Caco-2 (cell line): ENCODE data around the gene TFPT. TPM values are rescaled to one million over a fixed set of nuclear protein-coding genes. Genes with fewer than 3 reads are reported as not detected.

Experiments
- BruUV-seq: library from RNA; stranded (reverse); fragments of 400-500 nt; replicated peaks from 2 replicates; lab custom pipeline; 2021; lab: Mats Ljungman, UMichigan
- CTCF ChIA-PET: fragments of 300-600 bp; sonication (Branson Sonifier 250); formaldehyde crosslinking; loops from one replicate; lab custom pipeline; 2022; ENCODE audit warnings: antibody characterized with exemption; lab: Charles Lee
- POLR2A ChIA-PET: fragments of 300-600 bp; sonication (Branson Sonifier 250); formaldehyde crosslinking; loops from one replicate; lab custom pipeline; 2022; ENCODE audit warnings: antibody characterized with exemption; lab: Charles Lee
- DNase-seq, 2 experiments: peaks; one replicate each; pipeline versions ENCODE4 v3.0.0 to v3.0.0-alpha.2; 2020 to 2022
- H3K27me3 ChIP-seq: replicated peaks from 2 replicates; pipeline ENCODE4 v1.6.0; 2011; ENCODE audit warnings: low read length; ENCODE audit not compliant: control insufficient read depth, insufficient read depth
- H3K36me3 ChIP-seq: 2 replicates; pipeline ENCODE4 v1.5.1; 2011; ENCODE audit warnings: low read length; ENCODE audit not compliant: control insufficient read depth, insufficient read depth
- H3K4me1 ChIP-seq: fragments of 250-450 bp; sonication (Bioruptor Pico); 2 replicates; pipeline ENCODE4 v1.5.1; 2020; ENCODE audit warnings: mild to moderate bottlenecking
- H3K4me3 ChIP-seq: 2 replicates; pipeline ENCODE4 v1.5.1; 2011; ENCODE audit warnings: low read depth, mild to moderate bottlenecking, control low read depth, low read length
- H3K9me3 ChIP-seq: fragments of 250-450 bp; sonication (Bioruptor Pico); 2 replicates; pipeline ENCODE4 v1.5.1; 2020; ENCODE audit warnings: mild to moderate bottlenecking, moderate library complexity
- H3K27ac Mint-ChIP-seq: one replicate; pipeline ENCODE4 v1.8.0; 2022; ENCODE audit warnings: mixed read lengths; ENCODE audit not compliant: unreplicated experiment
- H3K27me3 Mint-ChIP-seq: one replicate; pipeline ENCODE4 v1.8.0; 2022; ENCODE audit warnings: mixed read lengths; ENCODE audit not compliant: insufficient read depth, unreplicated experiment
- H3K36me3 Mint-ChIP-seq: one replicate; pipeline ENCODE4 v1.8.0; 2022; ENCODE audit warnings: mild to moderate bottlenecking, mixed read lengths; ENCODE audit not compliant: insufficient read depth, unreplicated experiment
- H3K4me1 Mint-ChIP-seq: one replicate; pipeline ENCODE4 v1.8.0; 2022; ENCODE audit warnings: low read depth, mixed read lengths; ENCODE audit not compliant: unreplicated experiment
- H3K4me3 Mint-ChIP-seq: one replicate; pipeline ENCODE4 v1.8.0; 2022; ENCODE audit warnings: mild to moderate bottlenecking, moderate library complexity, mixed read lengths; ENCODE audit not compliant: unreplicated experiment
- H3K9me3 Mint-ChIP-seq: one replicate; pipeline ENCODE4 v1.8.0; 2022; ENCODE audit warnings: mixed read lengths; ENCODE audit not compliant: unreplicated experiment
- intact Hi-C: fragments of 100-400 bp; cut with micrococcal nuclease; formaldehyde crosslinking; loops from one replicate; pipeline ENCODE4 v1.10.0; 2022; ENCODE audit not compliant: unreplicated experiment
- total RNA-seq: library from RNA; stranded (reverse); gene quantifications from 2 replicates; pipeline ENCODE4 v1.2.3, GENCODE V29; 2022
- TF ChIP-seq, protein P1 (sequence below), 2 experiments: fragments of 200-600 bp in 1 of 2; IDR thresholded peaks; 1 replicate in 1 of 2; 2 replicates in 1 of 2; pipeline versions ENCODE4 v1.5.1 to v1.8.0; 2011 to 2022; ENCODE audit warnings: antibody characterized with exemption in 1 of 2, control low read depth in 1 of 2, inconsistent platforms in 1 of 2, low read depth in 1 of 2, low read length in 1 of 2, mild to moderate bottlenecking in 1 of 2, moderate library complexity in 1 of 2; ENCODE audit not compliant: insufficient read depth in 1 of 2, severe bottlenecking in 1 of 2, unreplicated experiment in 1 of 2

The TFPT gene
- total RNA-seq, 1 experiment from 2014 or later, result 23.0 TPM

DNA sequence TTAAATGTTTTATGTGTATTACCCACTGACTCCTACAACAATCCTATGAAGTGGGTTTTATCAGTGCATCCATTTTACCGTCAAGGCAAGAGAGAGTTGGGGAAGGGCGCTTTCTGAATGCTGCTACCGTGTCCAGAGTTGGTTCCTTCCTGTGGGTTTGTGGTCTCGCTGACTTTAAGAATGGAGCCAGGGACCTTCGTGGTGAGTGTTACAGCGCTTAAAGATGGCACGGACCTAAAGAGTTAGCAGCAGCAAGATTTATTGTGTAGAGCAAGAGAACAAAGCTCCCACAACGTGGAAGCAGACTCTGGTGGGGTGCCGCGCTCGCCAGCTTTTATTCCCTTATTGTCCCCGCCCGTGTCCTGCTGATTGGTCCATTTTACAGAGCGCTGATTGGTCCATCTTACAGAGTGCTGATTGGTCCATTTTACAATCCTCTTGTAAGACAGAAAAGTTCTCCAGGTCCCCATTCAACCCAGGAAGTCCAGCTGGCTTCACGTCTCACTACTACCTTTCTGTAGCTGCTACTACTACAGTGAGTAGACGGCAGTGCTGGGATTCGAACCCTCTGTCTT, 20.9 kb downstream of the TFPT start:
- Mint-ChIP-seq H3K27ac (no peak overlapping the region), H3K27me3 (peaks cover 7% of the 10 kb centered on the region), H3K36me3 (no peaks in the 10 kb centered on the region), H3K4me3 (no peak overlapping the region), H3K4me1 (peaks cover 7% of the 10 kb centered on the region), H3K9me3 (peaks cover 9% of the 10 kb centered on the region)
- no peak overlapping the region for H3K4me3 ChIP-seq
- ChIA-PET CTCF (no interaction called here), POLR2A (no interaction called here)
- no peaks in the 10 kb centered on the region for H3K36me3 ChIP-seq
- no peak for DNase-seq
- H3K9me3 ChIP-seq, result no peaks in the 10 kb centered on the region; the same call in 1 of the 2 replicates
- TF ChIP-seq, protein P1, sequence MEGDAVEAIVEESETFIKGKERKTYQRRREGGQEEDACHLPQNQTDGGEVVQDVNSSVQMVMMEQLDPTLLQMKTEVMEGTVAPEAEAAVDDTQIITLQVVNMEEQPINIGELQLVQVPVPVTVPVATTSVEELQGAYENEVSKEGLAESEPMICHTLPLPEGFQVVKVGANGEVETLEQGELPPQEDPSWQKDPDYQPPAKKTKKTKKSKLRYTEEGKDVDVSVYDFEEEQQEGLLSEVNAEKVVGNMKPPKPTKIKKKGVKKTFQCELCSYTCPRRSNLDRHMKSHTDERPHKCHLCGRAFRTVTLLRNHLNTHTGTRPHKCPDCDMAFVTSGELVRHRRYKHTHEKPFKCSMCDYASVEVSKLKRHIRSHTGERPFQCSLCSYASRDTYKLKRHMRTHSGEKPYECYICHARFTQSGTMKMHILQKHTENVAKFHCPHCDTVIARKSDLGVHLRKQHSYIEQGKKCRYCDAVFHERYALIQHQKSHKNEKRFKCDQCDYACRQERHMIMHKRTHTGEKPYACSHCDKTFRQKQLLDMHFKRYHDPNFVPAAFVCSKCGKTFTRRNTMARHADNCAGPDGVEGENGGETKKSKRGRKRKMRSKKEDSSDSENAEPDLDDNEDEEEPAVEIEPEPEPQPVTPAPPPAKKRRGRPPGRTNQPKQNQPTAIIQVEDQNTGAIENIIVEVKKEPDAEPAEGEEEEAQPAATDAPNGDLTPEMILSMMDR (IDR thresholded peaks at IDR 0.05; ENCODE audit: insufficient read depth in 1 of 2, low read depth in 1 of 2, low read length in 1 of 2, severe bottlenecking in 1 of 2, unreplicated experiment in 1 of 2), result no peak
- intact Hi-C loops, result no loop called here
- BruUV-seq, result no TSS peak
- peaks cover 13% of the 10 kb centered on the region for H3K4me1 ChIP-seq
- no peaks in the 10 kb centered on the region for H3K27me3 ChIP-seq

GRCh38 chr19:54084410-54084809, 31.0 kb downstream of the TFPT start:
- Mint-ChIP-seq H3K4me3 (no peak overlapping the region), H3K9me3 (peaks cover 20% of the 10 kb centered on the region), H3K27ac (no peak overlapping the region), H3K36me3 (no peaks in the 10 kb centered on the region), H3K27me3 (peaks cover 2% of the 10 kb centered on the region), H3K4me1 (no peaks in the 10 kb centered on the region)
- DNase-seq, result no peak
- no peaks in the 10 kb centered on the region for H3K4me1 ChIP-seq
- ChIA-PET CTCF (no interaction called here), POLR2A (no interaction called here)
- intact Hi-C loops, result no loop called here
- H3K27me3 ChIP-seq, result no peaks in the 10 kb centered on the region
- BruUV-seq, result no TSS peak
- TF ChIP-seq, protein P1 (IDR thresholded peaks at IDR 0.05; ENCODE audit: insufficient read depth in 1 of 2, low read depth in 1 of 2, low read length in 1 of 2, severe bottlenecking in 1 of 2, unreplicated experiment in 1 of 2), result no peak
- H3K9me3 ChIP-seq, result peaks cover 23% of the 10 kb centered on the region
- H3K4me3 ChIP-seq, result no peak overlapping the region
- H3K36me3 ChIP-seq, result no peaks in the 10 kb centered on the region

- BruUV-seq, result no TSS peak
- Histone ChIP-seq H3K4me1 (no peaks in the 10 kb centered on the region), H3K4me3 (no peak within 1 kb of the TSS), H3K36me3 (no peaks in the 10 kb centered on the region), H3K27me3 (no peaks in the 10 kb centered on the region), H3K9me3 (peaks cover 23% of the 10 kb centered on the region)
- Mint-ChIP-seq H3K27me3 (peaks cover 2% of the 10 kb centered on the region), H3K4me1 (no peaks in the 10 kb centered on the region), H3K27ac (no peak within 1 kb of the TSS), H3K36me3 (no peaks in the 10 kb centered on the region), H3K9me3 (peaks cover 29% of the 10 kb centered on the region), H3K4me3 (no peak within 1 kb of the TSS)
- no peak for DNase-seq
- TF ChIP-seq, protein P1 (IDR thresholded peaks at IDR 0.05; ENCODE audit: insufficient read depth in 1 of 2, low read depth in 1 of 2, low read length in 1 of 2, severe bottlenecking in 1 of 2, unreplicated experiment in 1 of 2), result no peak
- CTCF ChIA-PET, result interaction anchor here (0.9 kb wide), 1 partner anchor 54 kb away, joined by 3 read pairs; no protein-coding TSS in a partner anchor
- POLR2A ChIA-PET, result no interaction called here
- intact Hi-C loops, result no loop called here
Measured at GRCh38 chr19:54081032-54081431, 34.4 kb downstream of the TFPT start, which contains the start of gene TARM1. TSS of gene TARM1 (minus strand) at chr19:54081365. CDS start at chr19:54081340, 25 bp downstream.
